PC-3 (cell line): ENCODE measurements around the gene ANK3. TPM values are rescaled to one million over a fixed set of nuclear protein-coding genes. Genes with fewer than 3 reads are reported as not detected.

Source experiments
- ATAC-seq: fragments of 200-7000 bp; cut with Tn5 transposase; 2 replicates; pipeline ENCODE4 v1.9.1; 2020; ENCODE audit warnings: mild to moderate bottlenecking, moderate library complexity
- BruUV-seq: library from RNA; stranded (reverse); fragments of 400-500 nt; replicated peaks from 2 replicates; lab custom pipeline; 2021; lab: Mats Ljungman, UMichigan
- CTCF ChIA-PET: fragments of 300-600 bp; sonication (Branson Sonifier 250); formaldehyde crosslinking; loops from one replicate; lab custom pipeline; 2022; ENCODE audit warnings: antibody characterized with exemption; lab: Charles Lee
- POLR2A ChIA-PET: fragments of 300-600 bp; sonication (Branson Sonifier 250); formaldehyde crosslinking; loops from one replicate; lab custom pipeline; 2022; ENCODE audit warnings: antibody characterized with exemption; ENCODE audit not compliant: unreplicated experiment; lab: Charles Lee
- DNase-seq: peaks from one replicate; pipeline ENCODE4 v3.0.0-alpha.2; 2015
- H2AFZ ChIP-seq: fragments of 300-600 bp; sonication (generic); 2 replicates; pipeline ENCODE4 v1.6.0; 2016; ENCODE audit warnings: antibody characterized with exemption, low read length
- H3F3A ChIP-seq: fragments of 300-600 bp; sonication (generic); one replicate; pipeline ENCODE4 v1.6.0; 2017; ENCODE audit warnings: antibody characterized with exemption, low read length, control low read depth, mild to moderate bottlenecking; ENCODE audit not compliant: unreplicated experiment
- H3K27ac ChIP-seq: fragments of 300-600 bp; sonication (generic); 2 replicates; pipeline ENCODE4 v1.5.1; 2016; ENCODE audit warnings: mild to moderate bottlenecking, low read length
- H3K27me3 ChIP-seq: fragments of 300-600 bp; sonication (generic); 2 replicates; pipeline ENCODE4 v1.6.1; 2016; ENCODE audit warnings: low read length, mixed read lengths
- H3K36me3 ChIP-seq: fragments of 300-600 bp; sonication (generic); 2 replicates; pipeline ENCODE4 v1.6.1; 2016; ENCODE audit warnings: low read depth, mixed run types, low read length, mixed read lengths
- H3K4me1 ChIP-seq: fragments of 300-600 bp; sonication (generic); 2 replicates; pipeline ENCODE4 v1.5.1; 2016; ENCODE audit warnings: low read length; ENCODE audit not compliant: insufficient read depth
- H3K4me2 ChIP-seq: fragments of 300-600 bp; sonication (generic); 2 replicates; pipeline ENCODE4 v1.6.0; 2016; ENCODE audit warnings: low read length
- H3K4me3 ChIP-seq: fragments of 300-600 bp; sonication (generic); 2 replicates; pipeline ENCODE4 v1.5.1; 2016; ENCODE audit warnings: mild to moderate bottlenecking, low read length, mixed read lengths
- H3K79me2 ChIP-seq: fragments of 300-600 bp; sonication (generic); 2 replicates; pipeline ENCODE4 v1.6.1; 2017; ENCODE audit warnings: low read length, mixed read lengths
- H3K9ac ChIP-seq: fragments of 300-600 bp; sonication (generic); 2 replicates; pipeline ENCODE4 v1.6.0; 2016; ENCODE audit warnings: mild to moderate bottlenecking, low read length
- H3K9me2 ChIP-seq: fragments of 300-600 bp; sonication (generic); replicated peaks from 2 replicates; pipeline ENCODE4 v1.6.1; 2016; ENCODE audit warnings: mixed run types, low read length, mixed read lengths
- H3K9me3 ChIP-seq: fragments of 300-600 bp; sonication (generic); 2 replicates; pipeline ENCODE4 v1.6.1; 2016; ENCODE audit warnings: low read length, mixed read lengths
- H4K20me1 ChIP-seq: fragments of 300-600 bp; sonication (generic); 2 replicates; pipeline ENCODE4 v1.6.1; 2016; ENCODE audit warnings: low read length, mixed read lengths
- CTCF ChIP-seq: fragments of 300-600 bp; sonication (generic); conservative IDR thresholded peaks from 2 replicates; pipeline ENCODE4 v1.5.1; 2017; ENCODE audit warnings: antibody characterized with exemption, low read depth, mild to moderate bottlenecking, low read length
- EZH2 ChIP-seq: fragments of 300-600 bp; sonication (generic); IDR thresholded peaks from one replicate; pipeline ENCODE4 v1.6.1; 2017; ENCODE audit warnings: antibody characterized with exemption, mild to moderate bottlenecking, low read length; ENCODE audit not compliant: unreplicated experiment
- EZH2phosphoT487 ChIP-seq: fragments of 300-600 bp; sonication (generic); IDR thresholded peaks from 2 replicates; pipeline ENCODE4 v1.6.1; 2018; ENCODE audit warnings: mild to moderate bottlenecking, antibody characterized with exemption, low read length, borderline replicate concordance
- intact Hi-C: fragments of 100-400 bp; cut with micrococcal nuclease; formaldehyde crosslinking; loops from 2 replicates; pipeline ENCODE4 v1.9.0; 2023
- total RNA-seq: library from RNA; depleted of rRNA; stranded (reverse); fragments of >200 nt; gene quantifications from 2 replicates; pipeline ENCODE4 v1.2.3, GENCODE V29; 2014

Gene ANK3
- total RNA-seq, 1 experiment from 2014 or later = 29.5 TPM

- TF ChIP-seq CTCF (no peak), EZH2phosphoT487 (no peak), EZH2 (no peak)
- BruUV-seq = no TSS peak
- intact Hi-C loops = loop anchor here (5.0 to 10.0 kb wide), 2 partner anchors 164 to 798 kb away; no protein-coding TSS in a partner anchor
- no peak overlapping the region for H3K4me2 ChIP-seq
- H4K20me1 ChIP-seq = no peaks in the 10 kb centered on the region
- no peaks in the 10 kb centered on the region for H3K9me2 ChIP-seq
- H3K9ac ChIP-seq = no peak overlapping the region
- DNase-seq = no peak
- peaks cover 15% of the 10 kb centered on the region for H3F3A ChIP-seq
- no peak for ATAC-seq
- no peaks in the 10 kb centered on the region for H3K79me2 ChIP-seq
- no peak overlapping the region for H3K27ac ChIP-seq
- no peaks in the 10 kb centered on the region for H3K9me3 ChIP-seq
- no peaks in the 10 kb centered on the region for H3K36me3 ChIP-seq
- no peak overlapping the region for H3K4me3 ChIP-seq
- ChIA-PET POLR2A (no interaction called here), CTCF (interaction anchor here (0.8 kb wide), 1 partner anchor 178 kb away, joined by 3 read pairs; no protein-coding TSS in a partner anchor)
- H3K4me1 ChIP-seq = peaks cover 59% of the 10 kb centered on the region
- no peak overlapping the region for H2AFZ ChIP-seq
- H3K27me3 ChIP-seq = no peaks in the 10 kb centered on the region
These were observed 346.8 kb downstream of the ANK3 start for GRCh38 chr10:60042914-60043313.

- POLR2A ChIA-PET = interaction anchor here (0.7 kb wide), 1 partner anchor 885 kb away, joined by 3 read pairs; no protein-coding TSS in a partner anchor
- Histone ChIP-seq H3K9ac (no peak overlapping the region), H3K27ac (no peak overlapping the region), H3K36me3 (no peaks in the 10 kb centered on the region), H3K4me2 (peak overlapping the region; percentile 19), H3K9me3 (no peaks in the 10 kb centered on the region), H2AFZ (no peak overlapping the region), H3K4me3 (no peak overlapping the region), H4K20me1 (no peaks in the 10 kb centered on the region), H3F3A (peaks cover 15% of the 10 kb centered on the region), H3K79me2 (no peaks in the 10 kb centered on the region), H3K9me2 (no peaks in the 10 kb centered on the region), H3K4me1 (peaks cover 59% of the 10 kb centered on the region), H3K27me3 (no peaks in the 10 kb centered on the region)
- BruUV-seq = no TSS peak
- CTCF ChIA-PET = interaction anchor here (0.8 kb wide), 1 partner anchor 177 kb away, joined by 3 read pairs; no protein-coding TSS in a partner anchor
- intact Hi-C loops = loop anchor here (5.0 to 10.0 kb wide), 2 partner anchors 165 to 797 kb away; no protein-coding TSS in a partner anchor
- TF ChIP-seq EZH2 (no peak), EZH2phosphoT487 (no peak), CTCF (no peak)
- ATAC-seq = peak; percentile 15; the same call in 1 of the 2 replicates
- no peak for DNase-seq
These were observed 347.4 kb downstream of the ANK3 start for GRCh38 chr10:60042262-60042661.

DNA sequence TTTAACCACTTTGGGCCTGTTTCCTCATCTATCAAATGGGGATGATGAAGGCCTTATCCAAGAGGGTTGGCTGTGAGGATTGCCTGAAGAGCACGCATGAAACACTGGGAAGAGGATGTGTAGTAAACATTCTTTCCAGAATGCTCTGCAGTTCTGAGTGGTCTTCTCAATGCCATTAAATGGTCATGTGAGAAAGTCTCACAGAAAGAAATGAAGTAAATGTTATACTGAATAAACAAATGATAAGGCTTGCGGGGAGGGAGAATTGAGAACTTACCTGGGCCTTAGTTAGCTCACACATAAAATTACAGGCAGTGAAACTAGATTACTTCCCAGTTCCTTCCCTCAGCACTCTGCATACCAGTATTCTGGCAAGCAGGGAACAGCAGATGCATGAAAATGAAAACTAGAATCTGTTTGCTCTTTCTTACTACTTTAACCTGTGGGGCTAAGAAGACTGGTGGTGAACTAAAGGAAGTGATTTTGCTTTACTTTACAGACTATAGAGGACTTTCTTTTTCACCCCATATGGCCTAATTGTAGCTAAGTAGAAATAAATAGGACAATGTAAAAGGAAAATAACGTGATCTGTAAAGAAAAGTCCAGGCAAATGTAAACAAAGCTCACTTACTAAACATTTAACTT, 348.1 kb downstream of the ANK3 start:
- no peaks in the 10 kb centered on the region for H3K27me3 ChIP-seq
- TF ChIP-seq EZH2 (no peak), EZH2phosphoT487 (no peak), CTCF (no peak)
- peaks cover 59% of the 10 kb centered on the region for H3K4me1 ChIP-seq
- H3K9me2 ChIP-seq = no peaks in the 10 kb centered on the region
- ChIA-PET POLR2A (interaction anchor here (0.7 kb wide), 1 partner anchor 885 kb away, joined by 3 read pairs; no protein-coding TSS in a partner anchor), CTCF (no interaction called here)
- no peaks in the 10 kb centered on the region for H3K9me3 ChIP-seq
- ATAC-seq (no peak), DNase-seq (no peak)
- H2AFZ ChIP-seq = no peak overlapping the region
- H3K79me2 ChIP-seq = no peaks in the 10 kb centered on the region
- peak overlapping the region; percentile 19 for H3K4me2 ChIP-seq
- intact Hi-C loops = loop anchor here (5.0 to 10.0 kb wide), 2 partner anchors 166 to 797 kb away; no protein-coding TSS in a partner anchor
- no peak overlapping the region for H3K9ac ChIP-seq
- peaks cover 15% of the 10 kb centered on the region for H3F3A ChIP-seq
- H3K36me3 ChIP-seq = no peaks in the 10 kb centered on the region
- no peak overlapping the region for H3K27ac ChIP-seq
- BruUV-seq = no TSS peak
- no peak overlapping the region for H3K4me3 ChIP-seq
- no peaks in the 10 kb centered on the region for H4K20me1 ChIP-seq
